Myocyte (in vitro differentiated cells): ENCODE results near the gene PSMD13. TPM values are rescaled to one million over a fixed set of nuclear protein-coding genes. Genes with fewer than 3 reads are reported as not detected.
A peak's percentile ranks its signal among the peaks of the same experiment; 100 is the strongest.
"Not testable (repeated sequence)": the region's sequence is repeated elsewhere in the genome, so short reads cannot be mapped to it uniquely, and the experiment has no call there.

Experiments
- DNase-seq: peaks from one replicate; pipeline ENCODE4 v3.0.0-alpha.2; 2012; ENCODE audit warnings: low read depth
- polyA plus RNA-seq: library from polyadenylated mRNA; unstranded; fragments of >200 nt; gene quantifications from one replicate; pipeline ENCODE4 v1.2.1, GENCODE V29; 2012; ENCODE audit warnings: missing spikeins
- total RNA-seq: library from RNA; depleted of rRNA; stranded (reverse); fragments of >200 nt; gene quantifications from 2 replicates; pipeline ENCODE4 v1.2.3, GENCODE V29; 2014

PSMD13 gene
- total RNA-seq, result 104 and 116 TPM in 2 replicates
- 139 TPM for polyA plus RNA-seq

DNA sequence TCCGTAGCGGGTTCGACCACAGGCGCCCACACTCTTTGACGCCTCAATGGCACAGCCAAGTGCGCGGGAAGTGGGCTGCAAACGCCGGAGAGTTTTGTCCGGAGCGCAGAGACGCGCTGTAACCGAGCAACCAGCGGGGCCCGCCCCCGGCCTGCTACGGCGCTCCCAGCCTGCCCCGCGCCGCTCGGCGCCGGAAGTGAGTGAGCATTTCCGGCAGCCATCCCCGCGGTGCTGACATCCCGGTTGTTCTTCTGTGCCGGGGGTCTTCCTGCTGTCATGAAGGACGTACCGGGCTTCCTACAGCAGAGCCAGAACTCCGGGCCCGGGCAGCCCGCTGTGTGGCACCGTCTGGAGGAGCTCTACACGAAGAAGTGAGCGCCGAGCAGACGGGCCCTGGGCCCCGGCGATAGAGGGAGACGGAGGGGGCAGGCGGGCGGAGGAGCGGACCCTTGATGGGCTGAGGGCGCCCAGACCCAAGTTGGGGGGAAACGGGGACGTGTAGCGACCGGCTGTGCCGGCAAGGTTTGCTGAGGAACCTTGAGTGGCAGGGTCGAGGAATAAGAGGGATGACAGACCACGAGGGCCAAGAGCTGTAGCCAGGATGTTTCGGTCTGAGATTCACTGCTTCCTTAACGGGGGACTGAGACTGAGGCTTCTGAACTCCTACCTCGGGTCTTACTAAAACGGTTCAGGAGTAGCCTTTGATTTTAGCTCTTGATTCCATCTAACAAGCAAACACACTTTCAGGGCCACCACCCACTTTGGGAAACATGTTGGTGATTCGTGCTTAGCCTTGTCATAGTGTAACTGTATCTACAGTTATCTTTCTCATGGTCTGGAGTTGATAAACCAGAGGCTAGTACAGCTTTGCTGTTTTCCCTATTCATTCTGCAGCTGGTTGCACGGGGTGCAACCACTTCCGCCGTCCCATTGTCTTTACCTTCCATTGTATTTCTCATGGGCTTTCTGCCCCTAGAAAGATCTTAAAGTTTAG, at the start of gene PSMD13:
Gene PSMD13 (plus strand): TSS at position 203 of the 994 bp plus-strand sequence. CDS start 74 bp downstream, at position 277.
- DNase-seq, result peak; percentile 86

GRCh38 chr11:189200-189783, 47.5 kb upstream of the PSMD13 start:
- DNase-seq, result not testable (repeated sequence)

- not testable (repeated sequence) for DNase-seq
These were observed 46.9 kb upstream of the PSMD13 start for GRCh38 chr11:189843-190311.

DNA sequence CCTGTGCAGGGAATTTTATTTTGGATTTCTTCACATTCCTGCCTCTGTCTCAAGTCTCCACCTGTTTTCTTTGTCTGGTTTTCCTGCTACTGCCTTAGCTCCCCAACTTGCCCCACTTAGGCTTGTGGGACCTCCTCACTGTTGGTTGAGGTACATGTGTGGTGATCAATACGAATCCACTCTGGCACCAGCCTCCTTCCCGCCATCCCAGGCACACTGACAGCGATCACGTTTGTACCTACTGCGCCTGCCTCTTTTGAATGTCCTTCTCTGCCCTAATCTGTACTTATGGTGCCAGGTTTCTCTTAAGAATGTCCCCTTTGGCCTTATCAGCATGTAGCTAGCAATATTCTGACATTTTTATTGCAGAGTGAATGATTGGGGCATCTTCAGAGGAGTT, 46.2 kb upstream of the PSMD13 start:
- not testable (repeated sequence) for DNase-seq

- DNase-seq, result not testable (repeated sequence)
These were observed 45.0 kb upstream of the PSMD13 start for GRCh38 chr11:191490-192478.

GRCh38 chr11:192674-193128, 44.1 kb upstream of the PSMD13 start, which contains the start of gene SCGB1C1:
Gene SCGB1C1 (plus strand): TSS chr11:193078. CDS start chr11:193100, 22 bp downstream.
- DNase-seq, result not testable (repeated sequence)

- not testable (repeated sequence) for DNase-seq
These were observed 43.3 kb upstream of the PSMD13 start for GRCh38 chr11:193481-193880.

DNA sequence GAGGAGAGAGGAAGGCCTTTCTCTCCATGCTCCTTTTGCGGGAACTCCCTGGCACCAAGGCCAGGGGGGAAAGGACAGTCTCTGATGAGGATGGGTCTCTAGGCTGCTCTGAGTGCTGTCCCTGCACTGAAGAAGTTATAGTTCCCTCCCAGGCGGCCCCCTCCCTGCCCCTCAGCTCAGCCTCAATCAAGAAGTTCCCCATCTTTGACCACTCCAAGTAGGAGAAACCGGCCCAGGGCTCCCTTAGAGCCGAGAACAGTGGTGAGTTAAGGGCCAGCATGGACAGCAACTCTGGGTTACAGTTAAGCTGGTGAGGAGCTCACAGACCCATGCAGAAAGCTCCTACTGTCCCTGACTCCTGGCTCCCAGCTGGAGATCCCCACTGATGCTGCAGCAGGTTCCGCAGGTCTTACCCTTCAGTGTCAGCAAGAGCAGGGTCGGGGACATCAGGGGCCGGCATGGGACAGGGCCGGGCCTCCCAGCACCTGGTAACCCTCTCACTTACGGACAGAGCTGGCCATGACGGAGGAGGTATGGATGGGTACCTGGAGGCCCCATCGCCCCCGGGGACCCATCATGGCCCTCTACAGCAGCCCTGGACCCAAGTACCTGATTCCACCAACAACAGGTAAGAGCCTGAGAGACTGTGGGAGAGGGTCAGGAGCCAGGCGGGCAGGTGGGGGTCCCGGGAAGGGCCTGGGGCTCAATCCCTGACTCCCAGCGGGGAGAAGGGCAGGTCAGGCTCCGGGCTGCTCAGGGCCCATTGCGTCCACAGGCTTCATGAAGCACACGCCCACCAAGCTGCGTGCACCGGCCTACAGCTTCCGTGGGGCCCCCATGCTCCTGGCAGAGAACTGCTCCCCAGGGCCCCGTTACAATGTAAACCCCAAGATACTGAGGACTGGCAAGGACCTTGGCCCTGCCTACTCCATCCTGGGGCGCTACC, 39.7 kb upstream of the PSMD13 start:
- DNase-seq, result no peak

DNA sequence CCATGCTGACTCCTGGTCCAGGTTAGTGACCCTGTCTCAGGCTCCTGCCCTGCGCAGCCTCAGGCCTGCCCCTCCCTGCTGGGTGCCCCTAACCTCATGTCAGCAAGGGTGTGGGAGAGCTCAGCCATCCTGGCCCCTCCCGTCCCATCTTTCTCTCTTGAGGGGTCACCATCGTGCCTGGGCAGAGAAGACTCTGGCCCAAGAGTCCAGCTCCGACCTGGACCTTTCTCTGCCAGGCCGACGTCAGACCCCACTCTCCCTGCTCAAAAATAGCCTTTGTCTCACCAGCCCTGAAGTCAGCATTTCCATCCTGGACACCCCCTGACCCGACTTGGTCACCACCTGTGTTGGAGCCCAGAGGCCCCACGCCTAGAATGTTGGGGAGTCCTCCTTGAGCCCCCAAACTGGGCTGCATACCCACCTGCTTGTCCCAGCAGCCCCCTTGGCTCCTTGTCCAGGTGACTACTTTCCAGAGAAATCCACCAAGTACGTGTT, 39.0 kb upstream of the PSMD13 start:
- DNase-seq, result no peak

DNA sequence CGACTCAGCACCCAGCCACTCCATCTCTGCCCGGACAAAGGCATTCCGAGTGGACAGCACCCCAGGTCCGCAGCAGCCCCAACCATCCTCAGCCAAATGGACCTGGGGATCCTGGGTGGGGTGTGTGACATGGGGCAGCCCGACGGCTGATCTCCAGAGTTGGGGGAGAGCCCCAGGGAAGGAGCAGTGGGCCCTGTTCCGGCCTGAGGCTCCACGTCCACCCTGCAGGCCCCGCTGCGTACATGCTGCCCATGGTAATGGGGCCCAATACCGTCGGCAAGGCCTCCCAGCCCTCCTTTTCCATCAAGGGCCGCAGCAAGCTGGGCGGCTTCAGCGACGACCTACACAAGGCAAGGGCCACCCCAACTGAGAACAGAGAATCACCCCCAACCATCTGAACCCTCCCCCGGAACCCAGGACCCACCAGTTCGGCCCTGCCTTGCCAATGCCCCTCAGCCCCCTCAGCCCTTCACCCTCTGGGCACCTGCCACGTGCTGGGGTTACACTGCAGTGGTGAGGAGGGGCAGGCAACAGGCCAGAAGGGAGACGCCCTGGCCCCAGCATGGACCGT, 38.5 kb upstream of the PSMD13 start:
- DNase-seq, result no peak

GRCh38 chr11:199004-199581, 37.7 kb upstream of the PSMD13 start:
- no peak for DNase-seq

DNA sequence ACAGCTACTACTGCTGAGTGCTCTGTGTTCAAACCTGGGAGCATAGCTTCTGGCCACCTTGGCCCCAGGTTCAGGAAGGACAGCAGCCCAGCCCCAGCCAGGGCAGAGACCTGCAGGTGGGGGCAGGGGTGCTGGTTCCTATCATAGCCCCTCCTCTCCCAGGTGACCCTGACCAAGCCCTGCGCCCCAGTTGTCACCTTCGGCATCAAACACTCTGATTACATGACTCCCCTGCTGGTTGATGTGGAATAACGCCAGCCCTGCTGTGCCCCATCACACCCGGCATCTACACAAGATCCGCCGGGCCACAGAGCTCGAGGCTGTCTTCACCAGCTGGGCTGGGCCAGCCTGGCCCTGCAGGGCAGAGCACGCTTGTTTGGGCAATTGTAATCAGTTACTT, 37.0 kb upstream of the PSMD13 start:
- DNase-seq, result no peak

GRCh38 chr11:200224-201003, 36.4 kb upstream of the PSMD13 start:
- no peak for DNase-seq

- no peak for DNase-seq
These were observed 34.8 kb upstream of the PSMD13 start for GRCh38 chr11:201966-202365.

GRCh38 chr11:202490-202889, 34.3 kb upstream of the PSMD13 start:
- no peak for DNase-seq

GRCh38 chr11:203056-203944, 33.5 kb upstream of the PSMD13 start:
- DNase-seq, result no peak
